ENCODE results near the gene USP47.

USP47 gene

GRCh38 chr11:11982461-11982860, 140.7 kb downstream of the USP47 start:
- no peak for DNase-seq (ENCODE audit: low spot score)

GRCh38 chr11:11982975-11983374, 141.2 kb downstream of the USP47 start:
- no peak for DNase-seq (ENCODE audit: low spot score)

- DNase-seq (ENCODE audit: low spot score): no peak
These were observed 141.7 kb downstream of the USP47 start for GRCh38 chr11:11983427-11983826.

GRCh38 chr11:11984563-11984962, 142.8 kb downstream of the USP47 start:
- no peak for DNase-seq (ENCODE audit: low spot score)

GRCh38 chr11:11985016-11985715, 143.4 kb downstream of the USP47 start:
- DNase-seq (ENCODE audit: low spot score): no peak

GRCh38 chr11:11985954-11986949, 144.5 kb downstream of the USP47 start:
- DNase-seq (ENCODE audit: low spot score): no peak

- no peak for DNase-seq (ENCODE audit: low spot score)
These were observed 145.8 kb downstream of the USP47 start for GRCh38 chr11:11987503-11988022.

- DNase-seq (ENCODE audit: low spot score): peak; percentile 21
These were observed 146.4 kb downstream of the USP47 start for GRCh38 chr11:11988099-11988651.

GRCh38 chr11:11988681-11989261, 147.0 kb downstream of the USP47 start:
- DNase-seq (ENCODE audit: low spot score): no peak

GRCh38 chr11:11989774-11990744, 148.3 kb downstream of the USP47 start:
- no peak for DNase-seq (ENCODE audit: low spot score)

- no peak for DNase-seq (ENCODE audit: low spot score)
These were observed 150.8 kb downstream of the USP47 start for GRCh38 chr11:11992257-11993212.

- peak; percentile 47 for DNase-seq (ENCODE audit: low spot score)
These were observed 152.1 kb downstream of the USP47 start for GRCh38 chr11:11993839-11994238.

- DNase-seq (ENCODE audit: low spot score): no peak
These were observed 153.8 kb downstream of the USP47 start for GRCh38 chr11:11995601-11996000.

GRCh38 chr11:11996321-11997048, 154.7 kb downstream of the USP47 start:
- no peak for DNase-seq (ENCODE audit: low spot score)

GRCh38 chr11:11997049-11997322, 155.2 kb downstream of the USP47 start:
- DNase-seq (ENCODE audit: low spot score): no peak

- peak; percentile 61 for DNase-seq (ENCODE audit: low spot score)
These were observed 156.5 kb downstream of the USP47 start for GRCh38 chr11:11998091-11998781.

GRCh38 chr11:12001186-12001585, 159.4 kb downstream of the USP47 start:
- DNase-seq (ENCODE audit: low spot score): no peak

- no peak for DNase-seq (ENCODE audit: low spot score)
These were observed 161.6 kb downstream of the USP47 start for GRCh38 chr11:12003336-12003735.

GRCh38 chr11:12003815-12004214, 162.0 kb downstream of the USP47 start:
- DNase-seq (ENCODE audit: low spot score): no peak

All from LoVo (cell line).